OCI-LY7 (cell line): ENCODE results near the gene DUOXA1. TPM values are rescaled to one million over a fixed set of nuclear protein-coding genes. Genes with fewer than 3 reads are reported as not detected.
"Not testable (repeated sequence)": the region's sequence is repeated elsewhere in the genome, so short reads cannot be mapped to it uniquely, and the experiment has no call there.

Source experiments
- BruUV-seq: library from RNA; stranded (reverse); fragments of 400-500 nt; replicated peaks from 2 replicates; lab custom pipeline; 2021; lab: Mats Ljungman, UMichigan
- CTCF ChIA-PET: fragments of 300-600 bp; sonication (Branson Sonifier 250); formaldehyde crosslinking; loops from one replicate; lab custom pipeline; 2022; ENCODE audit warnings: antibody characterized with exemption; ENCODE audit not compliant: unreplicated experiment; lab: Charles Lee
- POLR2A ChIA-PET: fragments of 300-600 bp; sonication (Branson Sonifier 250); formaldehyde crosslinking; loops from one replicate; lab custom pipeline; 2022; ENCODE audit warnings: antibody characterized with exemption; lab: Charles Lee
- DNase-seq: peaks from one replicate; pipeline ENCODE4 v3.0.0-alpha.2; 2015; ENCODE audit warnings: low spot score
- H2AFZ ChIP-seq: fragments of 200-600 bp; sonication (generic), shearing (Covaris generic); 2 replicates; pipeline ENCODE4 v1.6.1; 2014; ENCODE audit warnings: mild to moderate bottlenecking, antibody characterized with exemption, low read length, moderate library complexity
- H3K27ac ChIP-seq: fragments of 200-600 bp; sonication (generic); 2 replicates; pipeline ENCODE4 v1.5.1; 2014; ENCODE audit warnings: mixed run types, low read depth, mild to moderate bottlenecking, moderate library complexity, low read length, inconsistent platforms; ENCODE audit not compliant: poor library complexity, severe bottlenecking
- H3K36me3 ChIP-seq: fragments of 200-600 bp; sonication (generic); 2 replicates; pipeline ENCODE4 v1.6.1; 2014; ENCODE audit warnings: mild to moderate bottlenecking, antibody characterized with exemption, low read length, moderate library complexity, mixed read lengths; ENCODE audit not compliant: insufficient read depth
- H3K4me1 ChIP-seq: fragments of 200-600 bp; sonication (generic); 2 replicates; pipeline ENCODE4 v1.5.1; 2014; ENCODE audit warnings: mild to moderate bottlenecking, low read length; ENCODE audit not compliant: insufficient read depth, poor library complexity, severe bottlenecking
- H3K4me2 ChIP-seq: fragments of 200-600 bp; sonication (generic); 2 replicates; pipeline ENCODE4 v1.6.1; 2014; ENCODE audit warnings: mild to moderate bottlenecking, low read length
- H3K4me3 ChIP-seq: fragments of 200-600 bp; sonication (generic); 2 replicates; pipeline ENCODE4 v1.5.1; 2014; ENCODE audit warnings: mild to moderate bottlenecking, low read depth, low read length; ENCODE audit not compliant: poor library complexity, severe bottlenecking
- H3K79me2 ChIP-seq: fragments of 200-600 bp; sonication (generic); 2 replicates; pipeline ENCODE4 v1.6.1; 2016; ENCODE audit warnings: low read depth, mild to moderate bottlenecking, low read length, moderate library complexity, mixed read lengths; ENCODE audit not compliant: insufficient read depth
- H3K9me2 ChIP-seq: fragments of 200-600 bp; sonication (generic); 2 replicates; pipeline ENCODE4 v1.6.1; 2016; ENCODE audit warnings: mild to moderate bottlenecking, low read length, mixed read lengths; ENCODE audit not compliant: insufficient read depth
- H3K9me3 ChIP-seq: fragments of 200-600 bp; sonication (generic); 2 replicates; pipeline ENCODE4 v1.6.1; 2014; ENCODE audit warnings: mild to moderate bottlenecking, mixed run types, low read length, mixed read lengths
- H4K20me1 ChIP-seq: fragments of 200-600 bp; sonication (generic); 2 replicates; pipeline ENCODE4 v1.6.1; 2014; ENCODE audit warnings: mild to moderate bottlenecking, antibody characterized with exemption, low read length, moderate library complexity, mixed read lengths; ENCODE audit not compliant: insufficient read depth
- CTCF ChIP-seq: fragments of 200-600 bp; sonication (generic); conservative IDR thresholded peaks from 2 replicates; pipeline ENCODE4 v1.5.1; 2014; ENCODE audit warnings: mild to moderate bottlenecking, antibody characterized with exemption, low read length, moderate library complexity, mixed read lengths
- EZH2phosphoT487 ChIP-seq: fragments of 200-600 bp; sonication (generic); IDR thresholded peaks from 2 replicates; pipeline ENCODE4 v1.6.1; 2018; ENCODE audit warnings: low read depth, borderline replicate concordance, mild to moderate bottlenecking, mixed run types, antibody characterized with exemption, low read length, moderate library complexity, mixed read lengths
- intact Hi-C: fragments of 100-400 bp; cut with micrococcal nuclease; formaldehyde crosslinking; loops from one replicate; pipeline ENCODE4 v1.10.0; 2022; ENCODE audit not compliant: unreplicated experiment
- total RNA-seq, 2 experiments: library from RNA; depleted of rRNA in 1 of 2; stranded (reverse); fragments of >200 nt in 1 of 2; shearing (Covaris generic) in 1 of 2; gene quantifications; 2 replicates each; pipeline ENCODE4 v1.2.3, GENCODE V29; 2014 to 2022

Gene DUOXA1
- total RNA-seq, 2 experiments from 2014 or later: not detected

GRCh38 chr15:45083223-45083622 is 46.5 kb downstream of the DUOXA1 start:
- Histone ChIP-seq H3K4me1 (no peaks in the 10 kb centered on the region), H2AFZ (no peak overlapping the region), H3K36me3 (no peaks in the 10 kb centered on the region), H3K79me2 (no peaks in the 10 kb centered on the region), H3K4me3 (no peak overlapping the region), H3K4me2 (no peak overlapping the region), H3K9me3 (no peaks in the 10 kb centered on the region), H4K20me1 (no peaks in the 10 kb centered on the region), H3K9me2 (no peaks in the 10 kb centered on the region), H3K27ac (no peak overlapping the region)
- ChIA-PET CTCF (no interaction called here), POLR2A (no interaction called here)
- TF ChIP-seq CTCF: no peak
- no peak for TF ChIP-seq EZH2phosphoT487
- BruUV-seq: no TSS peak
- no peak for DNase-seq
- intact Hi-C loops: no loop called here

GRCh38 chr15:45082412-45082811 is 47.3 kb downstream of the DUOXA1 start:
- H3K36me3 ChIP-seq, H3K4me1 ChIP-seq, H2AFZ ChIP-seq, H4K20me1 ChIP-seq, H3K9me3 ChIP-seq, H3K79me2 ChIP-seq, H3K9me2 ChIP-seq, BruUV-seq, H3K27ac ChIP-seq, DNase-seq, H3K4me3 ChIP-seq, H3K4me2 ChIP-seq, CTCF ChIA-PET, intact Hi-C loops, POLR2A ChIA-PET: not testable (repeated sequence)

- H3K4me2 ChIP-seq, H2AFZ ChIP-seq, H4K20me1 ChIP-seq, H3K9me3 ChIP-seq, H3K36me3 ChIP-seq, H3K9me2 ChIP-seq, BruUV-seq, H3K79me2 ChIP-seq, H3K27ac ChIP-seq, H3K4me1 ChIP-seq, DNase-seq, intact Hi-C loops, H3K4me3 ChIP-seq: not testable (repeated sequence)
- POLR2A ChIA-PET: interaction anchor here (0.9 kb wide), 1 partner anchor 352 kb away, joined by 3 read pairs; no protein-coding TSS in a partner anchor
- CTCF ChIA-PET: interaction anchor here (1.1 kb wide), 1 partner anchor 70 kb away, joined by 4 read pairs; no protein-coding TSS in a partner anchor
Measured at GRCh38 chr15:45080593-45080992, 49.1 kb downstream of the DUOXA1 start.

GRCh38 chr15:45079628-45080246 is 49.9 kb downstream of the DUOXA1 start:
- H3K4me1 ChIP-seq, H3K79me2 ChIP-seq, DNase-seq, H4K20me1 ChIP-seq, intact Hi-C loops, BruUV-seq, H3K36me3 ChIP-seq, H2AFZ ChIP-seq, H3K9me3 ChIP-seq, CTCF ChIA-PET, H3K4me2 ChIP-seq, POLR2A ChIA-PET, H3K4me3 ChIP-seq, H3K9me2 ChIP-seq, H3K27ac ChIP-seq: not testable (repeated sequence)

- H3K79me2 ChIP-seq, H3K4me3 ChIP-seq, H3K9me2 ChIP-seq, H4K20me1 ChIP-seq, H2AFZ ChIP-seq, H3K9me3 ChIP-seq, H3K27ac ChIP-seq, DNase-seq, H3K4me2 ChIP-seq, BruUV-seq, intact Hi-C loops, H3K4me1 ChIP-seq, POLR2A ChIA-PET, CTCF ChIA-PET, H3K36me3 ChIP-seq: not testable (repeated sequence)
Measured at GRCh38 chr15:45079201-45079600, 50.5 kb downstream of the DUOXA1 start.

GRCh38 chr15:45077391-45077790 is 52.3 kb downstream of the DUOXA1 start:
- BruUV-seq, H3K4me2 ChIP-seq, intact Hi-C loops, H3K36me3 ChIP-seq, H3K9me3 ChIP-seq, CTCF ChIA-PET, H4K20me1 ChIP-seq, H3K79me2 ChIP-seq, H3K27ac ChIP-seq, H3K9me2 ChIP-seq, H2AFZ ChIP-seq, DNase-seq, POLR2A ChIA-PET, H3K4me3 ChIP-seq, H3K4me1 ChIP-seq: not testable (repeated sequence)
